ENCODE data around the gene LTBP1.

Gene LTBP1

GRCh38 chr2:32965523-32966171 is 18.9 kb downstream of the LTBP1 start:
- no peak for TF ChIP-seq TEAD4 (IDR thresholded peaks at IDR 0.05)
- TF ChIP-seq EP300 (IDR thresholded peaks at IDR 0.05; ENCODE audit: borderline replicate concordance) = no peak
- TF ChIP-seq FOXM1 (IDR thresholded peaks at IDR 0.05; ENCODE audit: borderline replicate concordance, low read depth) = no peak
- TF ChIP-seq RAD21 (IDR thresholded peaks at IDR 0.05; ENCODE audit: low read depth) = no peak
- no peak for TF ChIP-seq CREB1 (IDR thresholded peaks at IDR 0.05; ENCODE audit: low read depth)
- no peak for TF ChIP-seq MAX (IDR thresholded peaks at IDR 0.05)
- no peak for TF ChIP-seq TAF1 (IDR thresholded peaks at IDR 0.05; ENCODE audit: low read depth)
- TF ChIP-seq ZBTB7A (IDR thresholded peaks at IDR 0.05; ENCODE audit: low read depth) = no peak
- TF ChIP-seq EGR1 (IDR thresholded peaks at IDR 0.05) = no peak
- no peak for TF ChIP-seq USF1 (IDR thresholded peaks at IDR 0.05)
- no peak for TF ChIP-seq CEBPB (IDR thresholded peaks at IDR 0.05)
- no peak for TF ChIP-seq NFIC (IDR thresholded peaks at IDR 0.05)
- no peak for TF ChIP-seq YY1 (IDR thresholded peaks at IDR 0.05; ENCODE audit: low read depth)
- TF ChIP-seq REST (IDR thresholded peaks at IDR 0.05; ENCODE audit: low read depth) = no peak
- no peak for TF ChIP-seq TCF12 (IDR thresholded peaks at IDR 0.05; ENCODE audit: low read depth)

GRCh38 chr2:32969444-32970162 is 22.9 kb downstream of the LTBP1 start:
- TF ChIP-seq YY1 (IDR thresholded peaks at IDR 0.05; ENCODE audit: low read depth) (no peak), TCF12 (IDR thresholded peaks at IDR 0.05; ENCODE audit: low read depth) (no peak), RAD21 (IDR thresholded peaks at IDR 0.05; ENCODE audit: low read depth) (no peak), EGR1 (IDR thresholded peaks at IDR 0.05) (no peak), TAF1 (IDR thresholded peaks at IDR 0.05; ENCODE audit: low read depth) (no peak), ZBTB7A (IDR thresholded peaks at IDR 0.05; ENCODE audit: low read depth) (no peak), EP300 (IDR thresholded peaks at IDR 0.05; ENCODE audit: borderline replicate concordance) (no peak), REST (IDR thresholded peaks at IDR 0.05; ENCODE audit: low read depth) (no peak), MAX (IDR thresholded peaks at IDR 0.05) (no peak), USF1 (IDR thresholded peaks at IDR 0.05) (no peak), CREB1 (IDR thresholded peaks at IDR 0.05; ENCODE audit: low read depth) (no peak), CEBPB (IDR thresholded peaks at IDR 0.05) (no peak), TEAD4 (IDR thresholded peaks at IDR 0.05) (no peak), NFIC (IDR thresholded peaks at IDR 0.05) (no peak), FOXM1 (IDR thresholded peaks at IDR 0.05; ENCODE audit: borderline replicate concordance, low read depth) (no peak)

GRCh38 chr2:32976409-32977063 is 29.8 kb downstream of the LTBP1 start:
- TF ChIP-seq TCF12 (IDR thresholded peaks at IDR 0.05; ENCODE audit: low read depth) (no peak), CEBPB (IDR thresholded peaks at IDR 0.05) (no peak), USF1 (IDR thresholded peaks at IDR 0.05) (no peak), ZBTB7A (IDR thresholded peaks at IDR 0.05; ENCODE audit: low read depth) (no peak), EGR1 (IDR thresholded peaks at IDR 0.05) (no peak), RAD21 (IDR thresholded peaks at IDR 0.05; ENCODE audit: low read depth) (no peak), FOXM1 (IDR thresholded peaks at IDR 0.05; ENCODE audit: borderline replicate concordance, low read depth) (no peak), TAF1 (IDR thresholded peaks at IDR 0.05; ENCODE audit: low read depth) (no peak), YY1 (IDR thresholded peaks at IDR 0.05; ENCODE audit: low read depth) (no peak), CREB1 (IDR thresholded peaks at IDR 0.05; ENCODE audit: low read depth) (no peak)

GRCh38 chr2:32977228-32977758 is 30.5 kb downstream of the LTBP1 start:
- TF ChIP-seq MAX (IDR thresholded peaks at IDR 0.05) = peak; percentile 60
- 0 out of 2 replicates have a peak, but pooled peaks have one; percentile 24 for TF ChIP-seq TEAD4 (IDR thresholded peaks at IDR 0.05)
- TF ChIP-seq RAD21 (IDR thresholded peaks at IDR 0.05; ENCODE audit: low read depth) = peak; percentile 15; the same call in 1 of the 2 replicates
- TF ChIP-seq YY1 (IDR thresholded peaks at IDR 0.05; ENCODE audit: low read depth) = no peak
- no peak for TF ChIP-seq ZBTB7A (IDR thresholded peaks at IDR 0.05; ENCODE audit: low read depth)
- peak; percentile 98 for TF ChIP-seq NFIC (IDR thresholded peaks at IDR 0.05)
- no peak for TF ChIP-seq REST (IDR thresholded peaks at IDR 0.05; ENCODE audit: low read depth)
- TF ChIP-seq EP300 (IDR thresholded peaks at IDR 0.05; ENCODE audit: borderline replicate concordance) = peak; percentile 83
- TF ChIP-seq FOXM1 (IDR thresholded peaks at IDR 0.05; ENCODE audit: borderline replicate concordance, low read depth) = no peak
- no peak for TF ChIP-seq EGR1 (IDR thresholded peaks at IDR 0.05)
- TF ChIP-seq TCF12 (IDR thresholded peaks at IDR 0.05; ENCODE audit: low read depth) = peak; percentile 90
- TF ChIP-seq CEBPB (IDR thresholded peaks at IDR 0.05) = 0 out of 2 replicates have a peak, but pooled peaks have one; percentile 1
- TF ChIP-seq CREB1 (IDR thresholded peaks at IDR 0.05; ENCODE audit: low read depth) = no peak
- TF ChIP-seq USF1 (IDR thresholded peaks at IDR 0.05) = 0 out of 2 replicates have a peak, but pooled peaks have one; percentile 20

All from Ishikawa (cell line).